ENCODE results near the gene ERBB3.

Gene ERBB3

GRCh38 chr12:56080556-56081138, 682 bp downstream of the ERBB3 start:
- TF ChIP-seq CTCF (IDR thresholded peaks at IDR 0.05; ENCODE audit: borderline replicate concordance, control extremely low read depth, extremely low read depth, insufficient read depth, missing control alignments), result no peak
- in situ Hi-C loops (cut with MboI; ENCODE audit: low sequenced_read_pairs, unreplicated experiment), result no loop called here
- DNase-seq (ENCODE audit: low spot score), result no peak

GRCh38 chr12:56081393-56082347, 1.7 kb downstream of the ERBB3 start:
- TF ChIP-seq CTCF (IDR thresholded peaks at IDR 0.05; ENCODE audit: borderline replicate concordance, control extremely low read depth, extremely low read depth, insufficient read depth, missing control alignments), result no peak
- no peak for DNase-seq (ENCODE audit: low spot score)
- in situ Hi-C loops (cut with MboI; ENCODE audit: low sequenced_read_pairs, unreplicated experiment), result no loop called here

- TF ChIP-seq CTCF (IDR thresholded peaks at IDR 0.05; ENCODE audit: borderline replicate concordance, control extremely low read depth, extremely low read depth, insufficient read depth, missing control alignments), result no peak
- no peak for DNase-seq (ENCODE audit: low spot score)
- in situ Hi-C loops (cut with MboI; ENCODE audit: low sequenced_read_pairs, unreplicated experiment), result no loop called here
These were observed 2.4 kb downstream of the ERBB3 start for GRCh38 chr12:56082382-56082781.

- no peak for DNase-seq (ENCODE audit: low spot score)
- no peak for TF ChIP-seq CTCF (IDR thresholded peaks at IDR 0.05; ENCODE audit: borderline replicate concordance, control extremely low read depth, extremely low read depth, insufficient read depth, missing control alignments)
- in situ Hi-C loops (cut with MboI; ENCODE audit: low sequenced_read_pairs, unreplicated experiment), result no loop called here
These were observed 3.0 kb downstream of the ERBB3 start for GRCh38 chr12:56082967-56083366.

- in situ Hi-C loops (cut with MboI; ENCODE audit: low sequenced_read_pairs, unreplicated experiment), result no loop called here
- DNase-seq (ENCODE audit: low spot score), result no peak
- TF ChIP-seq CTCF (IDR thresholded peaks at IDR 0.05; ENCODE audit: borderline replicate concordance, control extremely low read depth, extremely low read depth, insufficient read depth, missing control alignments), result peak; percentile 20
These were observed 5.1 kb downstream of the ERBB3 start for GRCh38 chr12:56084958-56085543.

- TF ChIP-seq CTCF (IDR thresholded peaks at IDR 0.05; ENCODE audit: borderline replicate concordance, control extremely low read depth, extremely low read depth, insufficient read depth, missing control alignments), result no peak
- no peak for DNase-seq (ENCODE audit: low spot score)
- in situ Hi-C loops (cut with MboI; ENCODE audit: low sequenced_read_pairs, unreplicated experiment), result no loop called here
These were observed 6.1 kb downstream of the ERBB3 start for GRCh38 chr12:56086096-56086495.
